Right lobe of liver (tissue), 6 donors: ENCODE measurements around the gene AQP3. TPM values are rescaled to one million over a fixed set of nuclear protein-coding genes. Genes with fewer than 3 reads are reported as not detected.

Experiments
- ATAC-seq, 4 donors: fragments of 200-7000 bp; cut with Tn5 transposase; one replicate each; pipeline ENCODE4 v1.9.1; 2020; ENCODE audit warnings: mild to moderate bottlenecking in 4 of 4, moderate library complexity in 4 of 4
- DNase-seq, 3 donors: peaks; one replicate each; pipeline ENCODE4 v3.0.0-alpha.2; 2020
- H3K27ac ChIP-seq, 3 donors: fragments of 200-600 bp; one replicate each; pipeline ENCODE4 v1.8.0; 2022
- H3K27me3 ChIP-seq, 2 donors: fragments of 200-600 bp; one replicate each; pipeline ENCODE4 v1.8.0; 2022
- H3K36me3 ChIP-seq, 4 donors: fragments of 200-600 bp; sonication (generic) in 1 of 4; one replicate each; pipeline versions ENCODE4 v1.5.1 to v1.8.0; 2017 to 2022; ENCODE audit warnings: control low read depth in 1 of 4
- H3K4me1 ChIP-seq, 4 donors: fragments of 200-600 bp; sonication (generic) in 1 of 4; one replicate each; pipeline versions ENCODE4 v1.5.1 to v1.8.0; 2017 to 2022; ENCODE audit warnings: control low read depth in 1 of 4
- H3K4me3 ChIP-seq, 3 donors: fragments of 200-600 bp; one replicate each; pipeline ENCODE4 v1.8.0; 2022
- H3K9me3 ChIP-seq, 4 donors: fragments of 200-600 bp; sonication (generic) in 1 of 4; one replicate each; pipeline versions ENCODE4 v1.5.1 to v1.8.0; 2017 to 2022; ENCODE audit warnings: control low read depth in 1 of 4
- POLR2A ChIP-seq: fragments of 450-650 bp; IDR thresholded peaks from one replicate; pipeline ENCODE4 v1.6.1; 2017; ENCODE audit warnings: antibody characterized with exemption, mild to moderate bottlenecking
- WGBS: methylation state at CpG from one replicate; pipeline ENCODE4 v1.1.6; 2018; ENCODE audit warnings: low coverage, low lambda C conversion rate; ENCODE audit not compliant: insufficient coverage; ENCODE audit errors: missing lambda C conversion rate; 5-methylcytosine and 5-hydroxymethylcytosine counted together
- intact Hi-C, 2 donors: fragments of 100-400 bp; cut with DNase I; formaldehyde crosslinking; loops; one replicate each; pipeline versions ENCODE4 v1.11.2 to v1.14.1; 2022
- total RNA-seq, 6 experiments: library from RNA; depleted of rRNA in 2 of 6; stranded (reverse); fragments of >200 nt in 2 of 6; fragmentation: NEBNext Ultra II Directional in 3 of 6; extraction: Animal tissue kit (Norgen Biotek cat#: 25700) in 3 of 6; gene quantifications; one replicate each; pipeline versions ENCODE4 v1.1.0 to v1.2.4, GENCODE V29; 2016 to 2023
- TF ChIP-seq, protein P1 (sequence below), 4 donors: fragments of 200-600 bp in 3 of 4; fragments of 450-650 bp in 1 of 4; IDR thresholded peaks; one replicate each; pipeline versions ENCODE4 v1.5.1 to v1.8.0; 2016 to 2022; ENCODE audit warnings: antibody characterized with exemption in 4 of 4, mild to moderate bottlenecking in 2 of 4
- donor health status: DM: no; HTN: yes; CAD: no.
- donor health status: DM: no; HTN: no; CAD: no.
- donor health status: DM: no; HTN: no; CAD: no.
- donor health status: DM: no; HTN: yes; CAD: no.
- donor health status: DM: no; HTN: yes; CAD: no.

Gene AQP3
- total RNA-seq, 6 experiments from 2014 or later, result 49.7 to 158 (median 109) TPM

DNA sequence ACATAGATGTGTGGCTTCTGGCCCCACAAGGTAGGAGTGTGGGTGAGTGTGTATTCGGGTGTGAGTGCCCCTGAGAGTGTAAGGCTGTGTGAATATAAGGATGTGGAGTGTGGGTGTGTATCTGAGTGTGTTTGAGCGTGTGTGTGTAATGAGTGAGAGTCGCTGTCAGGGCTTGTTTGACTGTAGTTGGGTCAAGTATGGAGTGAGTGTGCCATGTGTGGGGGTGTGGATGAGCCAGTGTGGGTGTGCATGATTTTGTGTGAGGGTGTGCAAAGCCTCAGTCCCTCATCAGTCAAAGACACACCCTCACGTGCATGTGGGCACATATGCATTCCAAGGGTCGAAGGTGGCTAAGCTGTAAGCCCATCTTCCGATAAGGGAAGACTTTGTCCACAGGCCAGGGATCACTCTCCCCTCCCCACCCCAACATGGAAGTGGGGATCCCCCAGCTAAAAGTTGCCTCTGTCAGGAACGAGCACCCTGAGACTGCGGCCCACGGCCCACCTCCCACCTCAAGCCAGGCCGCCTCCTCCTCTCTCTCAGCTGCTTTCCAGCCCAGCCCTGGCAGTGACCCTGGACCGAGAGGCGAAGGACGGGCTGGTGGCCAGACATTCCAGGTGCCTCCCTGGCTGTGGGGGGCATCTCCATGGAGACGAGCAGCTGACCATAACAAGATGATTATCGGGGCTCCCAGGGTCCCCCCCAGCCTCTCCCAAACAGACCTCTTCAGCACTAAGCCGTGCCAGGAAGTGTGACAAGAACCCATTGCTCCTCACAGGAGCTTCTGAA lies 12.9 kb downstream of the AQP3 start:
- H3K27me3 ChIP-seq, result no peaks in the 10 kb centered on the region
- no peaks in the 10 kb centered on the region for H3K9me3 ChIP-seq
- 97% methylated on average over 5 of the region's 16 CpGs for WGBS
- intact Hi-C loops, result no loop called here
- H3K4me1 ChIP-seq, result peaks cover 0 to 11% (median 0%) of the 10 kb centered on the region in 4 donors
- H3K4me3 ChIP-seq, result no peak overlapping the region
- no peak overlapping the region for H3K27ac ChIP-seq
- no peaks in the 10 kb centered on the region for H3K36me3 ChIP-seq
- TF ChIP-seq, protein P1, sequence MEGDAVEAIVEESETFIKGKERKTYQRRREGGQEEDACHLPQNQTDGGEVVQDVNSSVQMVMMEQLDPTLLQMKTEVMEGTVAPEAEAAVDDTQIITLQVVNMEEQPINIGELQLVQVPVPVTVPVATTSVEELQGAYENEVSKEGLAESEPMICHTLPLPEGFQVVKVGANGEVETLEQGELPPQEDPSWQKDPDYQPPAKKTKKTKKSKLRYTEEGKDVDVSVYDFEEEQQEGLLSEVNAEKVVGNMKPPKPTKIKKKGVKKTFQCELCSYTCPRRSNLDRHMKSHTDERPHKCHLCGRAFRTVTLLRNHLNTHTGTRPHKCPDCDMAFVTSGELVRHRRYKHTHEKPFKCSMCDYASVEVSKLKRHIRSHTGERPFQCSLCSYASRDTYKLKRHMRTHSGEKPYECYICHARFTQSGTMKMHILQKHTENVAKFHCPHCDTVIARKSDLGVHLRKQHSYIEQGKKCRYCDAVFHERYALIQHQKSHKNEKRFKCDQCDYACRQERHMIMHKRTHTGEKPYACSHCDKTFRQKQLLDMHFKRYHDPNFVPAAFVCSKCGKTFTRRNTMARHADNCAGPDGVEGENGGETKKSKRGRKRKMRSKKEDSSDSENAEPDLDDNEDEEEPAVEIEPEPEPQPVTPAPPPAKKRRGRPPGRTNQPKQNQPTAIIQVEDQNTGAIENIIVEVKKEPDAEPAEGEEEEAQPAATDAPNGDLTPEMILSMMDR (IDR thresholded peaks at IDR 0.05), result no peak
- TF ChIP-seq POLR2A, result no peak
- no peak for ATAC-seq
- no peak for DNase-seq

DNA sequence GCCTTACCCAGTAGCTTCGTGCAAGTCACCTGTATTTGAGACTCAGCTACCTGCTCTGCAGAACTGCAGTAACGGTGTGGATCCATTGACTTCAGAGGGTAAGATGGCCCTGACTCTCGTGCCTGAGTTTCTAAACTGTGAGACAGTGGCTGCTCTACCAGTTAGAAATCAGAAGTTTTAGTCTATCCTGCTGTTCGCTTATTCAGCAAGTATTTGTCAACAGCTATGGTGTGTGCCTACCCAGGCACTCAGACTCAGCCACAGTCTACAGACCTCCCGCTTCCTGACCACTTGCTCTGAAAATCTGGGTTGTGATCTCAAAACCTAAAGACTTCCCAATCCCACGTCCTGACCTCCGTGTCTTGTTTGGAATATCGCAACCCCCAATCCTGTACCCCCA lies 13.5 kb downstream of the AQP3 start:
- Histone ChIP-seq H3K4me1 (peaks cover 0 to 11% (median 0%) of the 10 kb centered on the region in 4 donors), H3K4me3 (no peak overlapping the region), H3K27me3 (no peaks in the 10 kb centered on the region), H3K36me3 (no peaks in the 10 kb centered on the region), H3K9me3 (no peaks in the 10 kb centered on the region), H3K27ac (no peak overlapping the region)
- intact Hi-C loops, result no loop called here
- 88% methylated on average over 4 of the region's 8 CpGs for WGBS
- TF ChIP-seq POLR2A, result no peak
- TF ChIP-seq, protein P1 (IDR thresholded peaks at IDR 0.05), result no peak
- ATAC-seq (no peak), DNase-seq (no peak)

DNA sequence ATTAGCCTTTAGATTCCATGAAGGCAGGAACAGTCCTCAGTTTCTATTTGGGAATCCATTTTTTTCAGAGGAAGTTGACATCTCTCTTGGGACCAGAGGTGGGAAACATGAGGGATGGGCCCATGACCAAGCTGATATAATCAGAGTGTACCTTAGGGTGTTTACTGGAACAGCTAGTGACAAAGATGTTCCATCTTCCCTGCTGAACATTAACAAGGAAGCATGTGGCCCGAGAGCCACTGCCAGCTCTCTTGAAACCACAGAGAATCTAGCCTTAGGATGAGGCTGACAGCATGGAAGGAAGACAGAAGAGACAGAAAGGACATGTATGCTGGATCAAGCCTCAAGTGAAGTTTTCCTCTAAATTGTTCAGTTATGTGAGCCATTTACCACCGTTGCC lies 16.0 kb downstream of the AQP3 start:
- intact Hi-C loops, result no loop called here
- Histone ChIP-seq H3K27ac (no peak overlapping the region), H3K36me3 (no peaks in the 10 kb centered on the region), H3K4me3 (no peak overlapping the region), H3K9me3 (no peaks in the 10 kb centered on the region), H3K4me1 (peaks cover 0 to 11% (median 0%) of the 10 kb centered on the region in 4 donors), H3K27me3 (no peaks in the 10 kb centered on the region)
- TF ChIP-seq POLR2A, result no peak
- TF ChIP-seq, protein P1 (IDR thresholded peaks at IDR 0.05), result no peak
- ATAC-seq, result peak; percentile 43 to 73 (median 54)
- DNase-seq, result no peak
- WGBS, result 63% methylated on average over 2 of the region's 2 CpGs

DNA sequence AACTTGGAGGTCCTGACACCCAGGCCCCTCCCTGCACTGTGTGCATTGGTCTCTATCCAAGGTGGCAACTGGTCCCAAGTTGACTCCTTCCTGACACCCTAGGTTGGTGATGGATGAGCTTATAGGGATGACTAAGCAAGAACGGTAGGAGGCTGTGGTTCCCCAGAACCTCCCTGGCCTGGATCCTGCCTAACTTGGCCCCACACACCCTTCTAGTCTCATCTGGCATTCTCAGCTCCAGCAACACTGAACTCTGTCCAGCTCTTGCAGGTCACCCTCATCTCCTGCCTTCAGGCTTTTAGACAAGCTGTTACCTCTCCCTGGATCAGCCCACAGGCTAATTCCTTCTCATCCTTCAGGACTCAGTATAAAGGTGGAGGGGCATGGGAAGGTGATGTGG lies 16.5 kb downstream of the AQP3 start:
- DNase-seq (no peak), ATAC-seq (peak in 3 of 4 donors; percentile 12 to 64 (median 16))
- intact Hi-C loops, result no loop called here
- TF ChIP-seq POLR2A, result no peak
- TF ChIP-seq, protein P1 (IDR thresholded peaks at IDR 0.05), result no peak
- H3K9me3 ChIP-seq, result no peaks in the 10 kb centered on the region
- no peak overlapping the region for H3K27ac ChIP-seq
- H3K27me3 ChIP-seq, result no peaks in the 10 kb centered on the region
- no CpG with 5 or more reads among the region's 1 CpG for WGBS
- H3K4me1 ChIP-seq, result peaks cover 0 to 11% (median 0%) of the 10 kb centered on the region in 4 donors
- H3K4me3 ChIP-seq, result no peak overlapping the region
- H3K36me3 ChIP-seq, result no peaks in the 10 kb centered on the region
